H1 (cell line): Measurements from ENCODE around the gene IL23A.

Source experiments
- BCL11A ChIP-seq, 2 experiments: IDR thresholded peaks; one replicate each; pipeline ENCODE4 v1.6.1; 2011; ENCODE audit warnings: low read depth in 2 of 2, low read length in 2 of 2, mild to moderate bottlenecking in 2 of 2
- TF ChIP-seq, protein P1 (sequence below), 3 experiments: IDR thresholded peaks; 1 replicate in 2 of 3; 2 replicates in 1 of 3; pipeline versions ENCODE4 v1.5.1 to v1.6.1; 2011; ENCODE audit warnings: low read length in 3 of 3, mild to moderate bottlenecking in 3 of 3, inconsistent platforms in 2 of 3, low read depth in 1 of 3, moderate library complexity in 1 of 3; ENCODE audit not compliant: insufficient read depth in 1 of 3; ENCODE audit errors: control extremely low read depth in 1 of 3

GRCh38 chr12:56351325-56351724, 12.6 kb downstream of the IL23A start:
- TF ChIP-seq, protein P1, sequence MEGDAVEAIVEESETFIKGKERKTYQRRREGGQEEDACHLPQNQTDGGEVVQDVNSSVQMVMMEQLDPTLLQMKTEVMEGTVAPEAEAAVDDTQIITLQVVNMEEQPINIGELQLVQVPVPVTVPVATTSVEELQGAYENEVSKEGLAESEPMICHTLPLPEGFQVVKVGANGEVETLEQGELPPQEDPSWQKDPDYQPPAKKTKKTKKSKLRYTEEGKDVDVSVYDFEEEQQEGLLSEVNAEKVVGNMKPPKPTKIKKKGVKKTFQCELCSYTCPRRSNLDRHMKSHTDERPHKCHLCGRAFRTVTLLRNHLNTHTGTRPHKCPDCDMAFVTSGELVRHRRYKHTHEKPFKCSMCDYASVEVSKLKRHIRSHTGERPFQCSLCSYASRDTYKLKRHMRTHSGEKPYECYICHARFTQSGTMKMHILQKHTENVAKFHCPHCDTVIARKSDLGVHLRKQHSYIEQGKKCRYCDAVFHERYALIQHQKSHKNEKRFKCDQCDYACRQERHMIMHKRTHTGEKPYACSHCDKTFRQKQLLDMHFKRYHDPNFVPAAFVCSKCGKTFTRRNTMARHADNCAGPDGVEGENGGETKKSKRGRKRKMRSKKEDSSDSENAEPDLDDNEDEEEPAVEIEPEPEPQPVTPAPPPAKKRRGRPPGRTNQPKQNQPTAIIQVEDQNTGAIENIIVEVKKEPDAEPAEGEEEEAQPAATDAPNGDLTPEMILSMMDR (IDR thresholded peaks at IDR 0.05; ENCODE audit: control extremely low read depth in 1 of 3, insufficient read depth in 1 of 3, low read depth in 1 of 3, low read length in 3 of 3), result no peak
- TF ChIP-seq BCL11A (IDR thresholded peaks at IDR 0.05; ENCODE audit: low read depth in 2 of 2, low read length in 2 of 2), result no peak
